IMR-90 (cell line): ENCODE measurements around the gene IGHMBP2. TPM values are rescaled to one million over a fixed set of nuclear protein-coding genes. Genes with fewer than 3 reads are reported as not detected.

Experiments used
- ATAC-seq: fragments of 200-7000 bp; cut with Tn5 transposase; 2 replicates; pipeline ENCODE4 v1.9.1; 2020; ENCODE audit warnings: low read depth, mild to moderate bottlenecking, moderate library complexity
- BruUV-seq: library from RNA; stranded (reverse); fragments of 400-500 nt; replicated peaks from 2 replicates; lab custom pipeline; 2021; lab: Mats Ljungman, UMichigan
- CTCF ChIA-PET: fragments of 300-600 bp; formaldehyde crosslinking; extraction: SDS; loops from one replicate; lab custom pipeline; 2021; ENCODE audit warnings: antibody characterized with exemption; lab: Yijun Ruan, JAX
- POLR2A ChIA-PET: fragments of 300-600 bp; sonication (Branson Sonifier 250); formaldehyde crosslinking; loops from one replicate; lab custom pipeline; 2022; ENCODE audit warnings: antibody characterized with exemption; ENCODE audit not compliant: unreplicated experiment; lab: Charles Lee
- DNase-seq: peaks from one replicate; pipeline ENCODE4 v3.0.0; 2013
- H2AFZ ChIP-seq: replicated peaks from 2 replicates; pipeline ENCODE3; 2013; ENCODE audit warnings: low read length, mild to moderate bottlenecking; ENCODE audit not compliant: poor library complexity
- H2AK5ac ChIP-seq: 2 replicates; pipeline ENCODE4 v1.6.1; 2013; ENCODE audit warnings: low read depth, low read length, inconsistent platforms
- H2AK9ac ChIP-seq: replicated peaks from 2 replicates; pipeline ENCODE3; 2013; ENCODE audit warnings: mild to moderate bottlenecking, low read depth, low read length, moderate library complexity; ENCODE audit not compliant: poor library complexity
- H2BK120ac ChIP-seq: 2 replicates; pipeline ENCODE4 v1.6.1; 2013; ENCODE audit warnings: low read depth, low read length, inconsistent platforms
- H2BK15ac ChIP-seq: 3 replicates; pipeline ENCODE4 v1.6.1; 2013; ENCODE audit warnings: low read depth, low read length, inconsistent platforms
- H2BK20ac ChIP-seq: 2 replicates; pipeline ENCODE4 v1.6.1; 2013; ENCODE audit warnings: low read depth, mild to moderate bottlenecking, inconsistent platforms, low read length, moderate library complexity
- H2BK5ac ChIP-seq: 2 replicates; pipeline ENCODE4 v1.6.1; 2013; ENCODE audit warnings: mild to moderate bottlenecking, low read depth, low read length, inconsistent platforms; ENCODE audit not compliant: poor library complexity, severe bottlenecking
- H3K14ac ChIP-seq: replicated peaks from 2 replicates; pipeline ENCODE4 v1.6.1; 2013; ENCODE audit warnings: low read depth, low read length, inconsistent platforms
- H3K18ac ChIP-seq: 2 replicates; pipeline ENCODE4 v1.6.1; 2013; ENCODE audit warnings: low read depth, low read length, control low read depth
- H3K23ac ChIP-seq: 2 replicates; pipeline ENCODE4 v1.6.1; 2013; ENCODE audit warnings: low read depth, low read length, inconsistent platforms
- H3K27ac ChIP-seq: 2 replicates; pipeline ENCODE4 v1.5.1; 2013; ENCODE audit warnings: mild to moderate bottlenecking, control low read depth, low read length; ENCODE audit not compliant: insufficient read depth
- H3K27me3 ChIP-seq: 2 replicates; pipeline ENCODE4 v1.6.1; 2013; ENCODE audit warnings: low read length; ENCODE audit not compliant: control insufficient read depth, insufficient read depth
- H3K36me3 ChIP-seq: 2 replicates; pipeline ENCODE4 v1.6.1; 2013; ENCODE audit warnings: low read length, mixed read lengths; ENCODE audit not compliant: control insufficient read depth, insufficient read depth
- H3K4ac ChIP-seq: 2 replicates; pipeline ENCODE4 v1.6.1; 2013; ENCODE audit warnings: low read depth, low read length, inconsistent platforms
- H3K4me1 ChIP-seq: 2 replicates; pipeline ENCODE4 v1.6.1; 2013; ENCODE audit warnings: low read length, mixed read lengths; ENCODE audit not compliant: control insufficient read depth, insufficient read depth
- H3K4me2 ChIP-seq: 2 replicates; pipeline ENCODE4 v1.6.1; 2013; ENCODE audit warnings: low read depth, mild to moderate bottlenecking, control low read depth, low read length, moderate library complexity
- H3K4me3 ChIP-seq: 2 replicates; pipeline ENCODE4 v1.5.1; 2013; ENCODE audit warnings: low read depth, mild to moderate bottlenecking, control low read depth, low read length, moderate library complexity; ENCODE audit not compliant: insufficient read depth
- H3K56ac ChIP-seq: 2 replicates; pipeline ENCODE4 v1.6.1; 2013; ENCODE audit warnings: low read length, inconsistent platforms; ENCODE audit not compliant: insufficient read depth; ENCODE audit errors: extremely low read depth
- H3K79me1 ChIP-seq, 2 experiments: 2 replicates each; pipeline ENCODE4 v1.6.1; 2013; ENCODE audit warnings: low read length in 2 of 2, inconsistent platforms in 1 of 2, low read depth in 1 of 2
- H3K9ac ChIP-seq: 2 replicates; pipeline ENCODE4 v1.6.1; 2013; ENCODE audit warnings: low read depth, low read length, control low read depth
- H3K9me1 ChIP-seq: 2 replicates; pipeline ENCODE4 v1.6.1; 2013; ENCODE audit warnings: low read length, inconsistent platforms; ENCODE audit not compliant: insufficient read depth
- H3K9me3 ChIP-seq: 2 replicates; pipeline ENCODE4 v1.6.1; 2013; ENCODE audit warnings: low read length; ENCODE audit not compliant: control insufficient read depth, insufficient read depth
- H4K20me1 ChIP-seq: 2 replicates; pipeline ENCODE4 v1.6.1; 2013; ENCODE audit warnings: low read length, inconsistent platforms; ENCODE audit not compliant: insufficient read depth
- H4K5ac ChIP-seq: 2 replicates; pipeline ENCODE4 v1.6.1; 2013; ENCODE audit warnings: mild to moderate bottlenecking, low read depth, low read length, control low read depth
- H4K8ac ChIP-seq, 2 experiments: 2 replicates each; pipeline ENCODE4 v1.6.1; 2013; ENCODE audit warnings: low read depth in 2 of 2, low read length in 2 of 2, control low read depth in 1 of 2, inconsistent platforms in 1 of 2
- H4K91ac ChIP-seq: 2 replicates; pipeline ENCODE4 v1.6.1; 2013; ENCODE audit warnings: low read depth, low read length, inconsistent platforms; ENCODE audit not compliant: insufficient read depth
- BHLHE40 ChIP-seq: fragments of 150-350 bp; IDR thresholded peaks from 2 replicates; pipeline ENCODE4 v1.6.1; 2016; ENCODE audit warnings: mild to moderate bottlenecking, low read depth, low read length
- CEBPB ChIP-seq: IDR thresholded peaks from 2 replicates; pipeline ENCODE4 v1.6.1; 2012; ENCODE audit warnings: low read depth, low read length, improper control_type of control experiment
- CHD1 ChIP-seq: IDR thresholded peaks from 2 replicates; pipeline ENCODE4 v1.6.1; 2012; ENCODE audit warnings: low read depth, low read length, improper control_type of control experiment
- FOS ChIP-seq: fragments of 150-350 bp; IDR thresholded peaks from 2 replicates; pipeline ENCODE4 v1.6.1; 2016; ENCODE audit warnings: low read depth, low read length
- MAFK ChIP-seq: IDR thresholded peaks from 2 replicates; pipeline ENCODE4 v1.6.1; 2012; ENCODE audit warnings: low read depth, low read length, improper control_type of control experiment
- MAZ ChIP-seq: IDR thresholded peaks from 2 replicates; pipeline ENCODE4 v1.6.1; 2012; ENCODE audit warnings: low read depth, mild to moderate bottlenecking, low read length, improper control_type of control experiment, moderate library complexity, borderline replicate concordance
- NFE2L2 ChIP-seq: fragments of 150-350 bp; IDR thresholded peaks from 2 replicates; pipeline ENCODE4 v1.6.1; 2016; ENCODE audit warnings: low read depth, mild to moderate bottlenecking, low read length
- POLR2A ChIP-seq: IDR thresholded peaks from 2 replicates; pipeline ENCODE4 v1.6.1; 2012; ENCODE audit warnings: mild to moderate bottlenecking, low read depth, low read length
- RAD21 ChIP-seq: IDR thresholded peaks from 2 replicates; pipeline ENCODE4 v1.6.1; 2012; ENCODE audit warnings: low read length, improper control_type of control experiment
- SMC3 ChIP-seq: fragments of 150-350 bp; IDR thresholded peaks from 2 replicates; pipeline ENCODE4 v1.6.1; 2016; ENCODE audit warnings: low read depth, mild to moderate bottlenecking, antibody characterized with exemption, low read length, moderate library complexity
- USF2 ChIP-seq: fragments of 150-350 bp; IDR thresholded peaks from 2 replicates; pipeline ENCODE4 v1.6.1; 2017; ENCODE audit warnings: mild to moderate bottlenecking, antibody characterized with exemption, low read length, low read depth
- WGBS, 2 experiments: methylation state at CpG; one replicate each; pipeline versions ENCODE4 v1.1.5 to v1.1.7; 2013; ENCODE audit warnings: missing lambda C conversion rate in 2 of 2; ENCODE audit not compliant: insufficient read length in 1 of 2; ENCODE audit errors: extremely low coverage in 2 of 2; 5-methylcytosine and 5-hydroxymethylcytosine counted together
- dilution Hi-C: fragments of 300-500 bp; cut with HindIII; formaldehyde crosslinking; loops from one replicate; pipeline ENCODE4 v1.14.3; 2018; ENCODE audit warnings: low sequenced_read_pairs; ENCODE audit not compliant: unreplicated experiment
- in situ Hi-C: fragments of 300-500 bp; cut with MboI; formaldehyde crosslinking; loops from 3 replicates; pipeline ENCODE4 v1.14.3; 2019; ENCODE audit warnings: low sequenced_read_pairs, inconsistent platforms, mixed read lengths
- intact Hi-C: fragments of 100-400 bp; cut with micrococcal nuclease; formaldehyde crosslinking; loops from 2 replicates; pipeline ENCODE4 v1.10.0; 2022
- polyA plus RNA-seq, 3 experiments: library from polyadenylated mRNA; depleted of rRNA; stranded (reverse); fragments of >200 nt; gene quantifications; 2 replicates each; pipeline ENCODE4 v1.2.3, GENCODE V29; 2012; ENCODE audit warnings: low replicate concordance in 1 of 3
- total RNA-seq: library from RNA; depleted of rRNA; stranded (reverse); fragments of >200 nt; gene quantifications from 2 replicates; pipeline ENCODE4 v1.2.3, GENCODE V29; 2012
- TF ChIP-seq, protein P1 (sequence below): fragments of 150-350 bp; IDR thresholded peaks from 2 replicates; pipeline ENCODE4 v1.6.1; 2016; ENCODE audit warnings: low read depth, mild to moderate bottlenecking, low read length, moderate library complexity, borderline replicate concordance

The IGHMBP2 gene
- total and polyA plus RNA-seq, 2 of the 4 experiments (the other 2 are of a cell fraction) = 4.5 to 11.1 TPM

- intact Hi-C loops = no loop called here
- no CpG with 5 or more reads among the region's 12 CpGs for WGBS, 2 experiments
- TF ChIP-seq MAZ (no peak), FOS (no peak), BHLHE40 (no peak), POLR2A (no peak), RAD21 (no peak), MAFK (no peak), USF2 (no peak), SMC3 (no peak), NFE2L2 (no peak), CEBPB (no peak), CHD1 (no peak)
- TF ChIP-seq, protein P1, sequence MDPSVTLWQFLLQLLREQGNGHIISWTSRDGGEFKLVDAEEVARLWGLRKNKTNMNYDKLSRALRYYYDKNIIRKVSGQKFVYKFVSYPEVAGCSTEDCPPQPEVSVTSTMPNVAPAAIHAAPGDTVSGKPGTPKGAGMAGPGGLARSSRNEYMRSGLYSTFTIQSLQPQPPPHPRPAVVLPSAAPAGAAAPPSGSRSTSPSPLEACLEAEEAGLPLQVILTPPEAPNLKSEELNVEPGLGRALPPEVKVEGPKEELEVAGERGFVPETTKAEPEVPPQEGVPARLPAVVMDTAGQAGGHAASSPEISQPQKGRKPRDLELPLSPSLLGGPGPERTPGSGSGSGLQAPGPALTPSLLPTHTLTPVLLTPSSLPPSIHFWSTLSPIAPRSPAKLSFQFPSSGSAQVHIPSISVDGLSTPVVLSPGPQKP = no peak
- no peaks in the 10 kb centered on the region for H3K79me1 ChIP-seq
- H3K36me3 ChIP-seq = no peaks in the 10 kb centered on the region
- no peak overlapping the region for H4K8ac ChIP-seq
- no peak overlapping the region for H3K4me3 ChIP-seq
- H3K27ac ChIP-seq = no peak overlapping the region
- peaks cover 1% of the 10 kb centered on the region for H3K4me1 ChIP-seq
- no peaks in the 10 kb centered on the region for H3K9me1 ChIP-seq
- H3K23ac ChIP-seq = no peak overlapping the region
- H2AK5ac ChIP-seq = no peak overlapping the region
- dilution Hi-C loops = no loop called here
- H2BK20ac ChIP-seq = no peak overlapping the region
- H3K9me3 ChIP-seq = no peaks in the 10 kb centered on the region
- H4K91ac ChIP-seq = no peak overlapping the region
- no peak overlapping the region for H2AK9ac ChIP-seq
- H3K4me2 ChIP-seq = peak overlapping the region; percentile 64
- no peak overlapping the region for H4K5ac ChIP-seq
- no TSS peak for BruUV-seq
- H2BK15ac ChIP-seq = no peak overlapping the region
- DNase-seq (peak; percentile 78), ATAC-seq (peak; percentile 87)
- ChIA-PET CTCF (interaction anchor here (0.6 kb wide), 1 partner anchor 13 kb away, joined by 3 read pairs; no protein-coding TSS in a partner anchor), POLR2A (no interaction called here)
- no peak overlapping the region for H3K18ac ChIP-seq
- H3K9ac ChIP-seq = no peak overlapping the region
- H2BK120ac ChIP-seq = no peak overlapping the region
- H2BK5ac ChIP-seq = no peak overlapping the region
- H3K14ac ChIP-seq = no peak overlapping the region
- in situ Hi-C loops = no loop called here
- no peak overlapping the region for H3K56ac ChIP-seq
- H4K20me1 ChIP-seq = no peaks in the 10 kb centered on the region
- H3K4ac ChIP-seq = no peak overlapping the region
- H2AFZ ChIP-seq = no peak overlapping the region
- H3K27me3 ChIP-seq = peaks cover 27% of the 10 kb centered on the region
Measured at GRCh38 chr11:68872216-68873003, 31.3 kb upstream of the IGHMBP2 start.
